ENCODE measurements around the gene ARHGEF28. TPM values are rescaled to one million over a fixed set of nuclear protein-coding genes. Genes with fewer than 3 reads are reported as not detected.

ARHGEF28 gene
- total RNA-seq, 4 donors from 2014 or later = 30.9 to 54.7 (median 36.2) TPM

- intact Hi-C loops (cut with DNase I; ENCODE audit: low total_unique reads) = no loop called here
- TF ChIP-seq CTCF (IDR thresholded peaks at IDR 0.05) (no peak), POLR2A (IDR thresholded peaks at IDR 0.05) (no peak)
- H3K4me3 ChIP-seq (ENCODE audit: low read depth, poor library complexity, severe bottlenecking) = no peak overlapping the region
- 90 to 93% methylated on average over 2 of the region's 2 CpGs for WGBS, 2 donors
- no peak for DNase-seq (ENCODE audit: low spot score in 2 of 2)
Measured at GRCh38 chr5:73801686-73802085, 175.7 kb downstream of the ARHGEF28 start.

- DNase-seq (ENCODE audit: low spot score in 2 of 2) = no peak
Measured at GRCh38 chr5:73805449-73805848, 179.5 kb downstream of the ARHGEF28 start.

GRCh38 chr5:73808911-73809310 lies 182.9 kb downstream of the ARHGEF28 start:
- H3K4me3 ChIP-seq (ENCODE audit: low read depth, poor library complexity, severe bottlenecking) = no peak overlapping the region
- intact Hi-C loops (cut with DNase I; ENCODE audit: low total_unique reads) = no loop called here
- 88 to 89% methylated on average over 2 of the region's 2 CpGs for WGBS, 2 donors
- no peak for DNase-seq (ENCODE audit: low spot score in 2 of 2)
- no peak for TF ChIP-seq CTCF (IDR thresholded peaks at IDR 0.05)
- no peak for TF ChIP-seq POLR2A (IDR thresholded peaks at IDR 0.05)

More at GRCh38 chr5:73805449-73805848, 179.5 kb downstream of the ARHGEF28 start:
- 72 to 83% methylated on average over 3 of the region's 3 CpGs for WGBS, 2 donors
- TF ChIP-seq CTCF (IDR thresholded peaks at IDR 0.05) (no peak), POLR2A (IDR thresholded peaks at IDR 0.05) (no peak)
- H3K4me3 ChIP-seq (ENCODE audit: low read depth, poor library complexity, severe bottlenecking) = no peak overlapping the region
- intact Hi-C loops (cut with DNase I; ENCODE audit: low total_unique reads) = no loop called here

GRCh38 chr5:73810429-73810828 lies 184.4 kb downstream of the ARHGEF28 start:
- TF ChIP-seq POLR2A (IDR thresholded peaks at IDR 0.05) (no peak), CTCF (IDR thresholded peaks at IDR 0.05) (no peak)
- H3K4me3 ChIP-seq (ENCODE audit: low read depth, poor library complexity, severe bottlenecking) = no peak overlapping the region
- intact Hi-C loops (cut with DNase I; ENCODE audit: low total_unique reads) = no loop called here
- 90 to 92% methylated on average over 3 of the region's 3 CpGs for WGBS, 2 donors
- no peak for DNase-seq (ENCODE audit: low spot score in 2 of 2)

GRCh38 chr5:73812457-73812856 lies 186.5 kb downstream of the ARHGEF28 start:
- intact Hi-C loops (cut with DNase I; ENCODE audit: low total_unique reads) = no loop called here
- DNase-seq (ENCODE audit: low spot score in 2 of 2) = no peak
- H3K4me3 ChIP-seq (ENCODE audit: low read depth, poor library complexity, severe bottlenecking) = no peak overlapping the region
- TF ChIP-seq POLR2A (IDR thresholded peaks at IDR 0.05) (no peak), CTCF (IDR thresholded peaks at IDR 0.05) (no peak)
- 35 to 42% methylated on average over 6 of the region's 6 CpGs for WGBS, 2 donors

GRCh38 chr5:73812962-73813588 lies 187.1 kb downstream of the ARHGEF28 start:
- intact Hi-C loops (cut with DNase I; ENCODE audit: low total_unique reads) = no loop called here
- WGBS, 2 donors = 33 to 34% methylated on average over 9 of the region's 9 CpGs
- no peak overlapping the region for H3K4me3 ChIP-seq (ENCODE audit: low read depth, poor library complexity, severe bottlenecking)
- DNase-seq (ENCODE audit: low spot score in 2 of 2) = peak in 1 of 2 donors; percentile 32
- TF ChIP-seq POLR2A (IDR thresholded peaks at IDR 0.05) (no peak), CTCF (IDR thresholded peaks at IDR 0.05) (no peak)
